ENCODE results near the gene HMGB1.
"Not testable (repeated sequence)": the region's sequence is repeated elsewhere in the genome, so short reads cannot be mapped to it uniquely, and the experiment has no call there.

The HMGB1 gene

GRCh38 chr13:30465343-30465592, 468 bp downstream of the HMGB1 start:
- DNase-seq: no peak

GRCh38 chr13:30464496-30465342, 1.0 kb downstream of the HMGB1 start:
- DNase-seq: peak; percentile 77 to 84

DNA sequence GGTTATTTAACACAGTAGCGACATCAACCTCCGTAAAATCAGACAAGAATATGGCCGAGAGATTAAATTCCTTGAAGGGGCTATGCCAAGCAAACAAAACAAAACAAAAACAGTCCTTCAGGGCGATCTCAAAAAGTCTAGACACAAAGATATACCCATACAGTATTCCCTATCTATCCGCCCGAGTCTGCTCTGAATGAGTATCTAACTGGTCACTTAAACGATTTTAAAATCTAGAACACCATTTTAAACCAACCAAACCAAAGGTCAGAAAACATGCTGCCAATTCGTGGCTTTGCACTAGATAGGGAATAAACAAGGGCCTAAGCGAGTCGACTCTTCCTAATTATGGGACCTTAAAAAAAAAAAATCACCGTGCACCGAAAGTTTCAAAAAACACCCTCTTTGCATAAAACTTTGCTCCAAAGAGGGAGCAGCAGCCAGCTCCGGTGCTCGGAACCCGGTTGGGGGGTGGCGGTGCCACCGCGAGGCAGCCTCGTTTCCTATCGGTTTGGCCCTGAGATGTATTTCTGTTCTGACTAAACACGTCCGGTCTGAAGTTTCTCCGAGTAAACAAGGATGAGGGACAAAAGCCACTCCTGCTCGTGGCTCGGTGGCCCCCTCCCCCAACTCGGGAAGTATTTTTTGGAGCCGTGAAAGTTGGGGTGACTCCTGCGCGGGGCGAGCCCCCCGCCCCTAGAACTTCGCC, 1.8 kb downstream of the HMGB1 start:
- peak; percentile 59 to 76 for DNase-seq

GRCh38 chr13:30461279-30462066, 4.3 kb downstream of the HMGB1 start:
- DNase-seq: peak in 1 of 2 donors; percentile 73

DNA sequence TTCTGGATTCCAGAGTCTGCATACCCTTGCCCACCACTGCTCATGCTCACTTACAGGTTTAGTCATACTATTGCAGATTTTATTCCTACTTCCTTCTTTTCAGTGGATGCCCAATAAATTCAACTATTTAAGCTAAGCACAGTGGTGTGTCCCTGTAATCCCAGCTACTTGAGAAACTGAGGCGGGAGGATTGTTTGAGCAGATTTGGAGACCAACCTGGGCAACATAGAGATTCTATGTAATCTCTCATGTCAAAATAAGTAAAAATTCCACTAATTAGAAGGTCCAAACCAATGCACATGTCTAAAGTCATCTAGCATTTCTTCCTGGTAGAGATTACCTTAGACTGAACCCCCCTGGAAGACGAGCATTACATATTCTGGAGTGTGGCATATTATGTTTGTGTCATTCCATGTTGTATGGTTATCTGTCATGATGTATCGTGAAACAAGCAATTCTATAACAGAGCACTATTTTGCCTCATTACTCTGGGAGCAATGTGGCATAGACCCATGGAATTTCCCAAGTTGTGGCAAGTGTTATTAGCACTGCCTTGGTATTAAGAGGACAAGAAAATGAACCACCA, 8.3 kb downstream of the HMGB1 start:
- no peak for DNase-seq

GRCh38 chr13:30456290-30456689, 9.4 kb downstream of the HMGB1 start:
- no peak for DNase-seq

GRCh38 chr13:30454991-30455390, 10.7 kb downstream of the HMGB1 start:
- no peak for DNase-seq

DNA sequence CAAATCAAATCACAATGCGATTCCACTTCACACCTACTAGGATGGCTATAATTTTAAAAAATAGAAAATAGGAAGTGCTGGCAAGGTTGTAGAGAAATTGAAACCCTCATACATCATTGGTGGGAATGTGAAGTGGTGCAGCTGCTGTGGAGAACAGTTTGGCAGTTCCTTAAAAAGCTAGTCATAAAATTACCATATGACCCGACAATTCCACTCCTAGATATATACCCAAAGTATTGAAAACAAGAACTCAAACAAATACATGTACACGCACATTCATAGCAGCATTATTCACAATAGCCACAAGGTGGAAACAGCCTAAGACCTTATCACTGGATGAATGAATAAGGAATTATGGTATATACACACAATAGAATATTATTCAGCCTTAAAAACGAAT, 12.0 kb downstream of the HMGB1 start:
- DNase-seq: no peak

- DNase-seq: not testable (repeated sequence)
Observed at GRCh38 chr13:30451476-30451875, 14.3 kb downstream of the HMGB1 start.

DNA sequence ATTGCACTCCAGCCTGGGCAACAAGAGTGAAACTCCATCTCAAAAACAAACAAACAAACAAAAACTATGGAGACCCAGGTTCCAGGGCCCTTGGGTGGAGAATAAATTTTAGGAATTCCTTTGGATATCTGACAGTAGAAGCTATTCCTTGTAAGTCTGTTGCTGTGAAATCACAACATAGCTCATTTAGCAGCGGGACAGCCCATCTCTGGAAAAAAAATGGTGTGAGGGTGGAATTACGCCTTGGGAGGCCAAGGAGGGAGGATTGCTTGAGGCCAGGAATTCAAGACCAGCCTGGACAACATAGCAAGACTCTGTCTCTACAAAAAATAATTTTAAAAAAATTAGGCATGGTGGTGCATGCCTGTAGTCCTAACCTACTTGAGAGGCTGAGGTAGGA, 15.7 kb downstream of the HMGB1 start:
- no peak for DNase-seq

GRCh38 chr13:30448441-30448840, 17.3 kb downstream of the HMGB1 start:
- no peak for DNase-seq

DNA sequence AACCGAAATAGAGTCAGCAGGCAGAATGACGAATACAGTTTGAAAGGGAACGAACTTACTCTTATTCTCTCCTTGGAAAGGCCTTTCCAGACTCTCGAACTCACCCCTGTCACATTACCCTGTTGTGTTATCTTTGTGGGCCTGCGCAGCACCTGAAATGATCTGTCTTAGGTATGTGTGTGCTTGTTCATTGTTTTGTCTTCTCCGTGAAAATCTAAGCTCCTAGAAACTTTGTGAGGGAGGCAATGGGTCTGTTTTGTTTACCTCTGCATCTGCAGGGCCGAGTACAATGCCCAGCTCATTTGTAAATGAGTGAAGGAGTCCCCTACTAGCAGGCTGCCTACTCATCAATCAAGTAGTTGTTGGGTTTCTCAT, 19.6 kb downstream of the HMGB1 start:
- no peak for DNase-seq

DNA sequence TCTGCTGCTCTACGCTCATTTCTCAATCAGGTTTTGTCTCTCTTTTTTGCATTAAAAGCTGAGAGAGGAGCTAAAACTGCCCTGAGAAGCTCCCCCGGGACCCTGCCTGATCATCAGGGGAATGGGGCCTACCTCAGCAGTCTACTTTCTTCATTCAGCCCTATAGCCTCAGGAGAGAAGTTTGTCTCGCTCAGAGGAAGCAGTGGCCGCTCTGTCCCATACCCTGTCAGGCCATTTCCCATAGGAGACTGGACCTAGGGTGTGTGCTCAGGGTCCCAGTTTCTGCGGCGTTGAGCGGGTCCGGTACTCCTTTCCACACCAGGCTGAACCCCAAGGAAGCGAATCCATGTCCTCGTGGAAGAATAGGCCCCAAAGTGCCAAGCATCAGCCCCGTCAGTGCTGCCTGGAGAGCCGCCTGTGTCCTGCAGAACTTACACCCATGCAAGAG, 21.8 kb downstream of the HMGB1 start:
- peak in 1 of 2 donors; percentile 41 for DNase-seq

- DNase-seq: not testable (repeated sequence)
Observed at GRCh38 chr13:30443491-30443890, 22.2 kb downstream of the HMGB1 start.

GRCh38 chr13:30442926-30443325, 22.8 kb downstream of the HMGB1 start:
- DNase-seq: no peak

GRCh38 chr13:30440910-30441703, 24.6 kb downstream of the HMGB1 start:
- DNase-seq: no peak

DNA sequence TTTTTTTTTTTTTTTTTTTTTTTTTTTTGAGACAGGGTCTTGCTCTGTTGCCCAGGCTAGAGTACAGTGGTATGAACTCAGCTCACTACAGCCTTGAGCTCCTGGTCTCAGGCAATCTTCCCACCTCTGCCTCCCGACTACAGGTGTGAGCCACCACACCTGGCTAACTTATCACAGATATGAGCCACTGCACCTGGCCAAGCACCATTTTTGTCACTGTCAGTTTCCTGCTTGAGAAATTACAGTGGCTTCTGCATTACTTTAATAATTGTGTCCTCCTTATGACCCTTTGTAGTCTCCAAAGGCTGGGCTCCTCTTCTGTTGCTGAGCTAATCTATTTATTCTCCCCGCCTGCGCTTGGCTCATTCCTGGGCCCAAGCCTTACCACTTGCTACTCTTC, 27.4 kb downstream of the HMGB1 start:
- DNase-seq: no peak

- DNase-seq: no peak
Observed at GRCh38 chr13:30437177-30437576, 28.6 kb downstream of the HMGB1 start.

DNA sequence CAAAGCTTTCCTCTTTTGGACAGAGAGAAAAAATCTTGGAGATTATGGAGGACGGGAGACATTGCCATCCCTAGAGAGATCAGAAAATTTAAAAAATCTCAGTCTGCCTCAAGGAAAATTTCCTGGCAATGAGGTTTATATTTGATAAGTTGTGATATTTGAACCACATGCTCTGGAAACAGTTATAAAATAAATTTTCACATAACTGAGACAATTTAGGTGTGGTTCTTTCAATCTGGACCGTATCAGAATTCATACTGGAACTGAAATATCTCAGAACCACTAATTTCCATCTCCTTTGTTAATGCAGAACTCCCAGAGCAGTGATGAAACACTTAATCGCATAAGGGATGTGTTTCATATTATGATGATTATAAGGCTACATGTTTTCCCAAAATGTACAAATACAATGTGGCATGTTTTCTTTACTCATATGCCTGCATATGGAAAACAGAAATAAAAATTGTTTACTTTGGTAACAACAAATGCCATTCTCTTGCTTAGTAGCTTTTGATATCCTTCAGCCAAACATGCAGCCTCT, 29.8 kb downstream of the HMGB1 start:
- no peak for DNase-seq

- DNase-seq: no peak
Observed at GRCh38 chr13:30431269-30431940, 34.3 kb downstream of the HMGB1 start.

Measured in CD4-positive, alpha-beta T cell treated with Interferon alpha-2 for 1 hour (primary cell).